D721Med (cell line): ENCODE data around the gene CDC25A.

Source experiments
- DNase-seq: peaks from one replicate; pipeline ENCODE4 v3.0.0; 2011; ENCODE audit warnings: low spot score; ENCODE audit not compliant: insufficient read length
- FAIRE-seq: peaks from 2 replicates; lab custom pipeline; 2011; peaks lifted over from hg19 to GRCh38; lab: Jason Lieb, UNC
- TF ChIP-seq, protein P1 (sequence below): IDR thresholded peaks from 2 replicates; pipeline ENCODE4 v1.5.1; 2012; ENCODE audit warnings: mild to moderate bottlenecking, control low read depth; ENCODE audit not compliant: insufficient read depth; ENCODE audit errors: missing control alignments

Gene CDC25A

DNA sequence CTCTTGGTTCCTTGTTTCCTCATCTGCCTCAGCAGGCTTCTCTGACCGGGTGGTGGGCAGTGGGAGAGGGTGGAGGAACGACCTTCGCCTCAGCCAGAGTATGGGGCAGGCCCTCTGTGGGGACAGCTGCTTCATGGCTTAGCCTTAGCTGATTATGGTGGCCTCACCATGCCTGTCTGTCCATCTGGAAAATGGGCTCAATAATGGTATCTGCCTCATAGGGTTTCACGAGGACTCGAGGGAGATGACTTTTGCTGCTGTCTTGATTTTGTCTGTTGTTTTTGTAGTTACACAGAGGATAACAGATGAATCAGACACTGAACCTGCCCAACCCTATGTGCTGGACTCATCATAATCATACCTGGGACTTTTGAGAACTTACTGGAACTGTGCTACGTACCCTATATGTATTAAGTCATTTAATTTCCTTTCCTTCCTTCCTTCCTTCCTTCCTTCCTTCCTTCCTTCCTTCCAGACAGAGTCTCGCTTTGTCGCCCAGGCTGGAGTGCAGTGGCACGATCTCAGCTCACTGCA is 46.5 kb downstream of the CDC25A start:
- FAIRE-seq (no peak), DNase-seq (no peak)
- TF ChIP-seq, protein P1, sequence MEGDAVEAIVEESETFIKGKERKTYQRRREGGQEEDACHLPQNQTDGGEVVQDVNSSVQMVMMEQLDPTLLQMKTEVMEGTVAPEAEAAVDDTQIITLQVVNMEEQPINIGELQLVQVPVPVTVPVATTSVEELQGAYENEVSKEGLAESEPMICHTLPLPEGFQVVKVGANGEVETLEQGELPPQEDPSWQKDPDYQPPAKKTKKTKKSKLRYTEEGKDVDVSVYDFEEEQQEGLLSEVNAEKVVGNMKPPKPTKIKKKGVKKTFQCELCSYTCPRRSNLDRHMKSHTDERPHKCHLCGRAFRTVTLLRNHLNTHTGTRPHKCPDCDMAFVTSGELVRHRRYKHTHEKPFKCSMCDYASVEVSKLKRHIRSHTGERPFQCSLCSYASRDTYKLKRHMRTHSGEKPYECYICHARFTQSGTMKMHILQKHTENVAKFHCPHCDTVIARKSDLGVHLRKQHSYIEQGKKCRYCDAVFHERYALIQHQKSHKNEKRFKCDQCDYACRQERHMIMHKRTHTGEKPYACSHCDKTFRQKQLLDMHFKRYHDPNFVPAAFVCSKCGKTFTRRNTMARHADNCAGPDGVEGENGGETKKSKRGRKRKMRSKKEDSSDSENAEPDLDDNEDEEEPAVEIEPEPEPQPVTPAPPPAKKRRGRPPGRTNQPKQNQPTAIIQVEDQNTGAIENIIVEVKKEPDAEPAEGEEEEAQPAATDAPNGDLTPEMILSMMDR, result no peak

DNA sequence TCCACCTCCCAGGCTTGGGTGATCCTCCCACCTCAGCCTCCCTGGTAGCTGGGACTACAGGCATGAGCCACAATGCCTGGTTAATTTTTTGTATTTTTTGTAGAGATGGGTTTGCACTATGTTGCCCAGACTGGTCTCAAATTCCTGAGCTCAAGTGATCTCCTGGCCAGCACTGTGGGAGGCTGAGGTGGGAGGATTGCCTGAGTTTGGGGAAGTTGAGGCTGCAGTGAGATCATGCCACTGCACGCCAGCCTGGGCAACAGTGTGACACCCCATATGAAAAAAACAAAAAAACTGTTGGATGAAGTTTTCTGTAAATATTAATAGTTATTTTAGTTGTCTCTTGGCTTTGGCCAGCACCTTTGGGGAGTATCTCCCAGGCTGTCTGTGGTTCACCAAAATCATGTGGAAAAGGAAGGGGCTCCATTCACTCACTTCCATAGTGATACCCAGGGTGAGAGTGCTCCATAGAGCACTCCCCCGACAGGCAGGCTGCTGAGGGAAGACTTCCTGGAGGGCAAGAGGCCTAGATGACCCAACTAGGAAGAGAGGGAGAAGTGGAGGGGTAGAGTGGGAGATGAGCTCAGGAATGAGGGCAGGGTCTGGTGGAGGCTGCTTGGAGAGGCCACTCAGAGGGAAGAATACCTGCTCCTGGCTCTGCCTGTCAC is 47.1 kb downstream of the CDC25A start:
- DNase-seq, result no peak
- no peak for FAIRE-seq
- TF ChIP-seq, protein P1, result no peak

DNA sequence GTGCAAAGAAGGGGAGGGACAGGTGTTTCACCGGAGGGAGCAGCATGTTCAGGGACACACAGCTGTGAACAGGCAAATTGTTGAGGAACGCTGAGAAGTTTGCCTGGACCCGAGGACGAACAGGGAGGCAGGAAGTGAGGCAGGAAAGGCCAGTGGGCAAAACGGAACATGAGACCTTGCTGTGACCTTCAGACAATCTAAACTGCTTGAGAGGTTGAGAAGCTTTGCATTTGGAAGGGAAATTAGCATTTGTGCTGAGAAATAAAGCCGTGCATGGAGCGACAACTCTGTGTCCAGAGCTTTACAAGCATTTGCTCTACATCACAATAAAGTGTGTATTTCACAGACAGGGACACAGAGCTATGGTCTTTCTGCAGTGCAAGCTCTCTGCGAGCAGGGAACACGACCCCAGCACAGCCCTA is 47.9 kb downstream of the CDC25A start:
- DNase-seq, result no peak
- FAIRE-seq, result no peak
- TF ChIP-seq, protein P1, result no peak

DNA sequence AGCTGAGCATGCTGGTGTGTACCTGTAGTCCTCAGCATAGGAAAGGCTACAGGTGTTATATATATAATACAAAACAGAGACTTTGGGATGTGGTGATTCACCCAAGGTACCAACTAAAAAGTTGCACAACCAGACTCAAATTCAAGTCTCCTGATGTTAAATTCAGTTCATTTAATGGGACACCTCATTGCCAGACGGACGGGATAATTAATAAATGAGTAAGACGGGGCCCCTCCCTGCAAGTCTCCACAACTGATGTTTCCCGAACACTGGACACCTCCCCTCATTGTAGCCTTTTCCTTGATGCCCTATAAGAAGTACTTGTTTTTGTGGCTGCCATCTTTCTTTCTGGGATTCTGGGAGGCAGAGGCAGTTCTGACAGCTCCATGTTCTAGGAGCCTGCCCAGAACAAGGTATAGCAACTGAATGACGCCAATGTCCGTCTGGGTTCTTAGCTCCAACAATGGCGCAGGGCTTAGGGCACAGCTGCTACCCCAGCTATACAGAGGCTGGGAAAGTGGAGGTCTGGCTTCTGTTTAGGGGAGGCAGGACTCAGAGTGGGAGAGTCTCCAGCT is 50.7 kb downstream of the CDC25A start:
- no peak for DNase-seq
- FAIRE-seq, result no peak
- TF ChIP-seq, protein P1, result no peak

DNA sequence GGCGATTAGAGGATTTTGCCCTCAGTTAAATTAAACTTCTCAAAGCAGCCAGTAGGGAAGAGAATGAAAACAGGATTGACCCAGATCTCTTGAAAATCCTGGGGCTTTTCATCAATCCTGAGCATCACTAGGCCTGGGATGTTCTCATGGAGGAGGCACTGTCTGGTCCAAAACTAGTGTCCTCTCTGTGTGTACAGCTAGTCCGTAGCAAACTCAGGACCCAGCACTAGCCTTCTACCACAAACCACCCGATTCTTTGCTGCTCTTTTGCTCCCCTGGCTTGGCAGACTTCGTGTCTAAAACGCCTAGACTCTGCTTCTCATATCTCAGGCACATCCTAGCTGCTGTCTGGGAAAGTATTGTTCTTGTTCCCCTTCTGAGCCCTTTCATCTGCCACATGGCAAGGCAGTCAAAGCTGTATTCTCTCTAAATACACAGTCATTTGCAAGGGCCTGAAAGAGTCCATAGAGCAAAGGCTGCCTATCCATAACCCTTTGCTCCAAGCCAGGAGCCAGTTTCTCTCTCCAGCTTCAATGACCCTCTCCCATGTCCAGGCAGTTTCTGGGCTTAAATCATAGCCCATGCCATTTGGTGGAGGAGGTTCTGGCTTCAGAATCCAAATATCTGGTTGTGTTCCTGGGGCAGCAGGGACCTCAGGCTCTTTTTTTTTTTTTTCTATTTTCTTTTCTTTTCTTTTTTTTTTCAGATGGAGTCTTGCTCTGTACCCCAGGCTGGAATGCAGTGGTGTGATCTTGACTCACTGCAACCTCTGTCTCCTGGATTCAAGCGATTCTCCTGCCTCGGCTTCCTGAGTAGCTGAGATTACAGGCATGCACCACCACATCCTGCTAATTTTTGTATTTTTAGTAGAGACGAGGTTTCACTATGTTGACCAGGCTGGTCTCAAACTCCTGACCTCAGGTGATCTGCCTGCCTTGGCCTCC is 52.4 kb downstream of the CDC25A start:
- TF ChIP-seq, protein P1, result no peak
- no peak for FAIRE-seq
- no peak for DNase-seq

DNA sequence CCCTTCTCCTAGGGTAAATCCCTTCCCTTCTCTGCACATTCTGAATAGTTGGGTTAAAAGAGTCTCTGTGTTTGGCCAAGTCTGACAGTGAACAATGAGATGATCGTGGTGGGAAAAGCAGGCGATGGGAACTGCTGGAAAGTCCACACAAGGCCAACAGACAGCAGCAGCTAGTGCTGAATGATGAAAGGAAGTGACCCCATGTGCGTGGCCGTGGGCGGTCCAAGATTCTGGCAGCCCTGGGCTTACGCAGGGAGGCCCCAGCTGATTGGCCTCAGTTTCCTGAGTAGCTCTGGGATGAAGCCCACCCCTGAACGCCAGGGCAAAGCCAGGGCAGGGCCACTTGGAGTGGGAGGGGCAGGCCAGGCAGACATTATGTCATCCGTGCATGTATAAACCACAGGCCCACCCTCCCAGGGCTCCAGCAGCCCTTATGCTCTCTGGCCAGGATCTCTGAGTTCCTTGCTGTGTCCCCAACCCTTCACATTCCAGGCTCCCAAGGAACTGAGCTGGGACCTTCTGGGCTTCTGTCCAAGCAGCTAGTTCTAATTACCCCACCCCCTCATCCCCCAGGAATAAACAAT is 57.8 kb downstream of the CDC25A start:
- FAIRE-seq, result no peak
- TF ChIP-seq, protein P1, result no peak
- DNase-seq, result no peak
